ENCODE data around the gene RNF126.

RNF126 gene

DNA sequence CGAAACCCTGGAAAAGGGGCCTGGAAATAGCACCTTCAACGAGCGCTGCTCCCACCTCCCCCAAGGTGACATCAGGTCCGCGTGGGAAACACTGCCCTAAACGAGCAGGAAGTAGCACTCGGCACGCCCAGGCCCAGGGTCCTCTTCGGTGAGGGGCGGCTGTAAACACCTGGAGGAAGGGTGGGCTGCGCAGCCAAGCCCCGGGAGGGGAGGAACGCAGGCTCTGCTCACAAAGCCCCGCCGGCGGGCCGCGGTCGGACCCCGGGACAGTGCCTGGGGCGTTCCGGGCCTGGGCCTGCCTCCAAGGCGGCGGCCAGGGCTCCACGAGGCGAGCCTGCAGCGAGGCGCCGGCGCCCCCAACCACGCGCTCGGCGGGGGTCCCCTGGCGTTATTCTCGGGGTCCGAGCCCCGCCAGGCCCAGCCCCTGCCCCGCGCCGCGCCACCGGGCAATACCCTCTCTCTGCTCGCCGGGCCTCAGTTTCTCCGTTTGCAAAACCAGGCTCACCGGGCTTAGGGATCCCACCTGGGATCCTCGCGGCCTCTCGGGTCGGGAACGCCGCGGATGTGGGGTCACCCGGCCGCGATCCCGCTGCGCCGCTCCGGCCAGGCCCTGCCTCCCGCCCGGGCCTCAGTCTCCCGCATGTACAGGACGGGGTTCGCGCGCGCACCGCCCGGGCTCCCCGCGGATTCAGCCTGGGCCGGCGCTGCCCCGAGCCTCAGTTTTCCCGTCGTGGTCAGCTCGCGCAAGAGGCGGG lies 630 bp downstream of the RNF126 start:
- peak; percentile 73 to 81 for DNase-seq

DNA sequence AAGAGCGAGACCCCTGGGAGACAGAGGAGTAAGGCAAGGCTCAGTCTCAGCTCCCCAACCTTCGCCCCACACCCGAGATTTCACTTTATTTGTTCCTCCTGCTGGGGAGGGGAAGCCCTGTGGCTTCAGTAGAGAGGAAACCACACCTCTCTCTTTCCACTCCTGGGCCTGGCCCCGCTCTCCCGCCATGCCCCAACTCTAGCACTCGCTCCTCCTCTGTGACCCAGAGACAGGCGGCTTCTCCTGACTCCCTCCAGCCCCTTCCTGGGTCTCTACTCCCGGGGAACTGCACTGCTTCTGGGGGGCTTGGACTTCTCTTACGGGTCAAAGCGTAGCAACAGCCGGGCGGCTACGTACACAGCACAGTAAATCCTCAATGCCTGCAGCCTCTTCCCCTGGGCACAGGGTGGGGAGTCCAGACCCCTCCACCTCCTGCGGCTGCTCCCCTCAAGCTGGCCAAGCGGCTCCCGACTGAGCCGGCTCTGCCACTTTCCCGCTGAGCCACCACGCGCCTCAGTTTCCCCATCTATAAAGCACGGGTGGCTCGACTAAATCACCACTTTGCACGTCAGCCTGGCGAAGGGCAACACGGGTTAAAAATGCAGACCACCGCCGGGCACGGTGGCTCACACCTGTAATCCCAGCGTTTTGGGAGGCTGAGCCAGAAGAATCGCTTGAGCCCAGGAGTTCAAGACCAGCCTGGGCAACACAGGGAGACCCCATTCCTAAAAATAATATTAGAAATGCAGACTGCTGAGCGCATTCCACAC lies 1.4 kb downstream of the RNF126 start:
- peak; percentile 61 to 64 for DNase-seq

- no peak for DNase-seq
Measured at GRCh38 chr19:660793-661426, 2.1 kb downstream of the RNF126 start.

DNA sequence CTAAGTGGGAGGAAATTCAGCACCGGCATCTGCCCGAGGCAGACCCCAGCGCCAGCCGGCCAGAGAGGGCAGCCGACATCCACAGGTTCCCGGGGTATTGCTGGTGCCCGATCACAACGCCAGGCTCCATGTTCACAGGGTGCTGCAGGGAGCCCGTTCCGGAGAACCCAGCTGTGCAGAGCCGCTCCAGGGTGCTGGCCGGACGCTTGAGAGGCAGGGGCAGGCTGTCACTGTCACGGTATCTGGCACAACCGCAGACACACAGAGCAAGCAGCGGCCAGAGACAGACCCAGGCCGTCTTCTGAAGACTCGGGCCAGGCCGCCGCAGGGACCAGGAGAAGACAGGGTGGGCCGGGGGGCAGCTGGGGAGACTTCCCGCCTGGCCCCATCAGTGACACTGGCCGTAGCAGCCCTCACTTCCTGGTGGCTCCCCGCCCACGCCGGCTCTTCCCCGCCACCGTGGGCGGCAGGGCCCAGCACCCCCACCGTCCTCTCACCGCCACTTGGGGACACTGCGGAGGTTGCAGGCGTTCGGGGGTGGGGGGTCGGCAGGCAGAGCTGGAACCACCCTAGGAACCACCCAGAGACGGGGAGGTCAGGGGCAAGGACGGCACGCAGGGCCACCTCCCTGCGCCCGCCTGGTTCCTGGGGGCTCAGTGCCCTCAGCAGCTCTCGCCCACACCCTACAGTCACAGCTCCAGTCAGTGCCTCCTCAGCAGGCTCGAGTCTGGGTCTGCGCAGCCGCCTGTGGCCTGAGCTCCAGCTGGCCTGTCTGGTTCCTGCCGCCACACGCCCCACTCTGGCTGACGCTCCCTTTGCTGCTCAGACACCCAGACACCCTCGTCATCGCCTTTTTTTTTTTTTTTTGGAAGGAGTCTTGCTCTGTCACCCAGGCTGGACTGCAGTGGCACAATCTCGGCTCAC lies 3.8 kb downstream of the RNF126 start:
- DNase-seq = peak; percentile 34 to 50

DNA sequence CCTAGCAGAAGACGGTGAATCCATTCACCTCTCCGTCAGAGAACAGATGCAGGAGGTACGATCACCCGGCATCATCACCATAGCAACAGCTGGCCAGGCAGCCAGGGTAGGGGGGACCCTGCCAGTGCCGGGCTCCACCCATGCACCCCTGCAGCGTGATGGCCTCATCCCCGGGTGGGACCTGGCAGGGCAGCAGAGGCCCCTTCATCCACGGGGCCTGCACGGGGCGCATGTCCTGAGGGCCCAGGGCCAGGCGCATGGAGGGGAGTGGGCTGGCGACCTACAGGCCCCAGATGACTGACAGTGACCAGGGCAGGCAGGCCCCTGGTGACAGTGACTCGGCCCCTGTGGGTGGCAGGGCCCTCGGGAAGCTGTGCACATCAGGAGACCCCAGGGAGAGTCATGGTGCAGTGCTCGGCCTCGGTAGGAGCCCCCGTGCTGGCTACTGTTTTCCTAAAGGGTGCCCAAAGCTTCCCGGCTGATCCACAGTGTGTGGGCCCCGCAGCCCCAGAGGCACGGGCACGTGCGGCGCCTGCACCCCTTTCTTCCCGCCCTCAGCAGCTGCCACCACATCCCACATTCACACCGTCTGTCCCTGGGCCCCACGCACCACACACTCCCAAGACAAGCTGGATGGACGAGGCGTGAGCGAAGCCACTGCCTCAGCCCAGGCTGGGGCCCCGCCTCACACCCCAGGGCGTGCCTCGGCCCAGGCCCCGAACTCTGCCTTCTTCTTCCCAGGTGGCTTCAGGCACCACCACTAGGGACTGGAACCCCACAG lies 4.8 kb downstream of the RNF126 start:
- no peak for DNase-seq

GRCh38 chr19:657611-658010 lies 5.4 kb downstream of the RNF126 start:
- DNase-seq = no peak

DNA sequence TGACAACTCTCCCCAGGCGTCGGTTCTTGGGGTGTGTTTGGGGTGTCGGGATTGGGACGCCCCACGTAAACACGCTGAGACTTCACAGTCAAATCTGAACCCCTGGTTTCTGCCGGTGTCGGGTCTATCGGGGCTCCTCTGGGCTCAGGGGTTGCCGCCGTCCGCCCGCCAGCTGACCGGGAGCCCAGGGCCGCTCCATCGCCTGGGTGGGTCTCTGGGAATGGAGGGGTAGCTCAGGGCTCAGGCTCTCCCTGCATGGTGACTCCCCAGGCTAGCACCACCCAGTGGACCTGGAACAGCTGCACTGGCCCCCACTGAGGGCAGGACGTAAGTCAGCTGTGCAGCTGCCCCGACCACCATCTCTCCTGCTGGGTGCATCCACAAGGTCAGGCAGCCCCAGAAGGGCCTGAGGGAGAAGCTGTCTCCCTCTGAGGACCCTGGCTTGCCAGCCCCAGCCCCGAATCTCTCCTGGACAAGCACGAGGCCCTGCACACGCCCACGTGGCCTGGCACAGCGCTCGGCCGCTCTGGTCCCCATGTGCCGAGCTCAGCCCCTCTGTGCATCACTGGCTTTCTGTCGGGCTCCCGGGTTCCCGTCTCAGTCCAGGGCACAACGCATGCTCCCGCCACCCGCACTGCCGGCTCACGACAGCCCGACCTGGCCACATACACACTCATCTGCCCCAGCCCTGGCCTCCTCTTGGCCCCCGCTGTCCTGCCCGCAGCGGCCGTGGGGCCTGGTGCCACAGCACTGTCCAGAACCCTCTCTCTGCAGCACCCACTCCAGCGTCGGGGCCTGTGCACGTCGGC lies 6.1 kb downstream of the RNF126 start:
- DNase-seq = no peak

DNA sequence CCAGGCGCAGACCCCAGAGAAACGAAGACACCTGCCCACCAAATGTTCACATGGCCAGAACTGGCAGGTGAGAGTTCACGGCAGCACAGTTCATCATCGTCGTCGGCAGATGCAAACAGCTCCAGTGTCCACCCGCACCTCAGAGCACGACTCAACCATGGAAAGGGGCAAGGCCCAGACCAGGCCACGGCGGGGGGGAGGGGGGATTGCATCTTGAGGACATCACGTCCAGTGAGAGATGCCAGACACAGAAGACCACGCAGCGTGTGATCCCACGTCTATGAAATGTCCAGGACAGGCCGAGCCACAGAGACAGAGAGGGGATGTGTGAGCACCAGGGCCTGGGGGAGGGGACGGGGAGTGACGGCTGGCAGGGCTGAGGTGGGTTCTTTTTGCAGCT lies 7.3 kb downstream of the RNF126 start:
- no peak for DNase-seq

DNA sequence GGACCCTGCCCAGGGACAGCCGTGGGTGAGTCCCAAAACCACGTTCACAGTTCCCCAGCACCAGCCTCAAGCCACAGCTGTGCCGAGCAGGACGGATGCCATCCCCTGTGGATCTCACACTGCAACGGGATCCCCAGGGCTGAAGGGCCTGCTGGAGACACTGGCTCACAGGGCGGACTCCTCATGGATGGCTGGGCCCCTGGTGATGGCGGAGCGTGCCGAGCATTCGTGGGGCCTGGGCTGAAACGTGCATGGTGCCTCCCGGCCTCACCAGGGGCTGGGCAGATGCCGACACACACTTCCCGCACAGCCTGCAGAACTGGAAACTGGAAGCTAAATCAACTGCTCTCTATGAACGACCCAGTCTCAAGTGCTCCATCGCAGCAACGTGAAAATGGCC lies 9.6 kb downstream of the RNF126 start:
- no peak for DNase-seq

GRCh38 chr19:652467-653389 lies 10.3 kb downstream of the RNF126 start:
- no peak for DNase-seq

DNA sequence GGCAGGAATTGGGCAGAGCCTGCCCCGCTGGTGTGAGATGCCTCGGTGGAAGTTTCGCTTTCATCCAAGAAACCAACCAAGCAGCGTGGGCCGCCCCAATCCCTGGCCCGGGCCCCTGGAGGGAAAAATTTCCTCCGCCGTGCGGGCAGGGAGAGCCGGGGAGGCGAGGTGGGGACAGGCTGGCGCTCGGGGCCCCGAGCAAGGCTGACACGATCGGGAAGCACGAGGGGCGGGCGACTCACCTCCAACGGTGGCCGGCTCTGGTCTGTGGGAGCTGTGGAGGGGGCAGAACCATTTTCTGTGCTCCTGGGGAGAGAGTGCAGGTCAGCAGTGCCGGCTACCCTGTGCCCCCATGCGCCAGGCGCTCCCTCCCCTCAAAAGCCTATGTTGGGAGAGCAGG lies 11.0 kb downstream of the RNF126 start:
- no peak for DNase-seq

- DNase-seq = no peak
Measured at GRCh38 chr19:651114-651818, 11.7 kb downstream of the RNF126 start.

- DNase-seq = no peak
Measured at GRCh38 chr19:650121-650520, 12.9 kb downstream of the RNF126 start.

DNA sequence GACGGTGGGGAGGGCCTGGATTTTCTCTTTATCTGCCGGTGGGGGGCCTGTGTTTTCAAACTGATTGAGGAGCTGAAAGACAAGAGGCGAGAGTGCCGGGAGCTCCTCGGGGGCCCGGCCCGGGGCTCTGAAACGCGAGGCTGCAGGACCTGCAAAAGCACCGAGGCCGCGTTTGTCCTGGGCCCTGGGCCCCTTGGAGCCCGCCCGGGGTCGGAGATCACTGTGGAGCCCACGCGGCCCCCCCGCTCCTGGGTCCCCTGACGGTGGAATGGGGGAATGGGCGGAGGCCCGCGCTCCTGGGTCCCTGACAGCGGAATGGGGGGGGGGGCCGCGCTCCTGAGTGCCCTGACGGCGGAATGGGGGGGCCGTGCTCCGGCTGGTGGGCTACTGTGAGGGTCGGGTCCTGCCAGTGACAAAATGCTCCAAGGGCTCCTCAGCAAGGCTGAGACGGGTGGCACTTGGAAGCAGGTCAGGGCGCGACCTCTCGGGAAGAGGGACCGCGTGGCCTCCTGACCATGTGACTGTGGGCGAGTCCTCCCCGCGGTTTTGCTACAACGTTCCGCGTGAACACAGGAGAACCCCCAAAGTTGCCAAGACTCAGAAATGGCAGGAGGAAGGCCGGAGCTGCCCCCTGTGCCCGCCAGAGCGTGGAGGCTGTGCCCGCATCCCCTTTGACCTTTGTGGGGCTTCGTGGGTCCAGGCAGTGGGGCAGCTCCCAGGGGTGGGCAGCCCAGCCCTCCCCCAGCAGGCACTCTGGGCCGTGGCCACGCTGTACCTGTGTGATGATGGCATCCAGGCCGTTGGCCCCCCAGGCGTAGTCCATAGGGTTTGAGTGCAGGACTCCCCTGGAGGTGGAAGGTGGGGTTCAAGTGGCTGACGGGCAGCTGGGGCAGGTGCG lies 13.9 kb downstream of the RNF126 start:
- DNase-seq = no peak

GRCh38 chr19:648305-648704 lies 14.7 kb downstream of the RNF126 start:
- no peak for DNase-seq

DNA sequence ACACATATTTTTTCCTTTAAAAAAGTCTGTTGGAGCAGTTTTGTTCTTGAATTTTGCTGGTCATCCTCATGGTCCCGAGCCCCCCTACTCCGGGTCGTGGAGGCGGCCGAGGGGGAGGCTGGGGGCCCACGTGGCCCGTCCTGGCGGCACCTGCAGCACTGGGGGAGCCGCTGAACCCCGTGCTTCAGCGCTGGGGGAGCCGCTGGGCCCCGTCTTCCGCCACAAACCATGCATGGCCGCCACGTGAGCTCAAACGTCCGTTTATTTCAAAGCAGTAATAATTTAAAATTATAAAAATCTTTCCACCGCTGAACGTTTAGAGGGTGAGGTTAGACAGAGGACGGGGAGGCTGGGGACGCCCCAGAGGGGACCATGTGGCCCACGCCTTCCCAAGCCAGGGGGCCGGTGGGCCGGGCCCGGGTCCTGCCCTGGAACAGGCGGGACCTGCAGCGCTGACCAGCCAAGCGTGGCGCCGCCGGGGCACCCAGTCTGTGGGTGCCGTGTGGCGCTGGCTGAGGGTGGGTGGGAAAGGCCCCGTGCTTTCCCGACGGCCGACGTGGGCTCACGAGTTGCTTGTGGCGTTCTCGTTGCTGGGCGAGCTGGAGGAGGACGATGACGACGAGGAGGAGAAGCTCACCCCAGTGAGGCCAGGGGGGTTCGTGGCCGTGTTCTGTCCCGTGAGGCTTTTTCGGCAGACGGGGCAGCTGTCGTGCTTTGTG lies 15.3 kb downstream of the RNF126 start:
- no peak for DNase-seq

DNA sequence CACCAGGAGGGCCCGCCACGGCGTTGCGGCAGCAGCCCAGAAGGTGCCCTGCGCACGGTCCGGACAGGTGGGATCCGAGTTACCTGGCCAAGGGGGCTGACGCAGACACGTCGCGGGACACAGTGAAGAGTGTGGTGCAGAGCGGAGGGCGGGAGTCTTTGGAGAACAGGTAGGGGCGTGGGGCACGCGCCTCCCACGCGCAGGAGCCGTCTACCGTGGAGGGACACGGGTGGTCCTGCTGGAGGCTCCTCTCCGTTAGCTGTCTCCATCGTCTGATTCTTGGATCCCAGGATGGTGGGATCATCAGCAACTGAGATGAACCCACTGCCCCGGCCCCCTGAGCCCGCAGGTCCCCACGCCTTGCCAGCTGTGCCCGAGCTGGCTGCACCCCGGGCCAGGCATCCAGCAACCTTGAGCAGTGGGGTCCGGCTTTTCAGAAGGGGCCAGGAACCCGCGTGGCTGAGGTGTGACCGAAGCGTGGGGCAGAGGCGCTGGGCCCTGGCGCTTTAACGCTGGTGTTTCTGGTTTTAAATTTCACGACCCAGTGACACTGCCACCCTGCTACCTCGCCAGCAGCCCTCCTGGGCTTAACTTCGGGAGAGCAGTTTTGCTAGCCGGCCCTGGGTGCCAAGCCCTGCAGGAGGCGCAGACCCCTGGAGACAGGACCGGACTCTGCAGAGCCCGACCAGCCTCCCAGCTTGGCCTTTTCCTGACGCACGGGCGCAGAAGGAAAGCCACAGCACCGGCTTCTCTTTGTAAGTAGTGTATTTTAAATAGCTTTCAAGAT lies 16.0 kb downstream of the RNF126 start:
- DNase-seq = no peak

Measured in activated CD4-positive, alpha-beta T cell treated with anti-CD3 and anti-CD28 coated beads for 4 hours (primary cell).